Heart left ventricle (tissue), 16 donors: ENCODE measurements around the gene NMNAT2. TPM values are rescaled to one million over a fixed set of nuclear protein-coding genes. Genes with fewer than 3 reads are reported as not detected.

Experiments
- ATAC-seq, 4 donors: fragments of 200-7000 bp; cut with Tn5 transposase; one replicate each; pipeline ENCODE4 v1.9.1; 2020 to 2022; ENCODE audit warnings: moderate library complexity in 4 of 4, mild to moderate bottlenecking in 3 of 4, moderate number of reproducible peaks in 1 of 4
- DNase-seq, 5 donors: peaks; one replicate each; pipeline ENCODE4 v3.0.0-alpha.2; 2020
- H3K27ac ChIP-seq, 12 donors: fragments of 200-600 bp; sonication (generic) in 4 of 12; one replicate each; pipeline versions ENCODE4 v1.5.0 to v1.8.0; 2016 to 2022; ENCODE audit warnings: mild to moderate bottlenecking in 2 of 12
- H3K27me3 ChIP-seq, 9 donors: fragments of 200-600 bp; sonication (generic) in 2 of 9; one replicate each; pipeline versions ENCODE4 v1.5.1 to v1.8.0; 2016 to 2022; ENCODE audit warnings: mild to moderate bottlenecking in 3 of 9
- H3K36me3 ChIP-seq, 9 donors: fragments of 200-600 bp; sonication (generic) in 2 of 9; one replicate each; pipeline versions ENCODE4 v1.5.0 to v1.8.0; 2018 to 2022; ENCODE audit warnings: mild to moderate bottlenecking in 2 of 9
- H3K4me1 ChIP-seq, 12 donors: fragments of 200-600 bp; sonication (generic) in 4 of 12; one replicate each; pipeline versions ENCODE4 v1.5.0 to v1.8.0; 2016 to 2022; ENCODE audit warnings: mild to moderate bottlenecking in 3 of 12
- H3K4me3 ChIP-seq, 12 donors: fragments of 200-600 bp; sonication (generic) in 4 of 12; one replicate each; pipeline versions ENCODE4 v1.5.0 to v1.8.0; 2017 to 2022; ENCODE audit warnings: mild to moderate bottlenecking in 9 of 12, moderate library complexity in 4 of 12
- H3K9me3 ChIP-seq, 12 donors: fragments of 200-600 bp; sonication (generic) in 4 of 12; one replicate each; pipeline versions ENCODE4 v1.5.0 to v1.8.0; 2016 to 2022; ENCODE audit warnings: mild to moderate bottlenecking in 1 of 12
- POLR2A ChIP-seq, 2 donors: fragments of 450-650 bp; IDR thresholded peaks; one replicate each; pipeline ENCODE4 v1.6.1; 2017; ENCODE audit warnings: antibody characterized with exemption in 2 of 2, mild to moderate bottlenecking in 2 of 2, moderate library complexity in 2 of 2
- WGBS, 4 donors: extraction: QIAGEN DNeasy Blood & Tissue Kit in 2 of 4; methylation state at CpG; one replicate each; pipeline versions ENCODE4 v1.1.5 to v1.1.7; 2013 to 2018; 5-methylcytosine and 5-hydroxymethylcytosine counted together
- intact Hi-C, 10 donors: fragments of 100-400 bp; cut with DNase I; formaldehyde crosslinking; loops; one replicate each; pipeline versions ENCODE4 v1.11.1 to v1.14.2; 2022
- polyA plus RNA-seq, 2 donors: library from polyadenylated mRNA; stranded (reverse); fragments of 200-250 nt; gene quantifications; one replicate each; pipeline ENCODE4 v1.2.3, GENCODE V29; 2013
- total RNA-seq, 9 donors: library from RNA; depleted of rRNA in 2 of 9; stranded (reverse); fragments of >200 nt in 2 of 9; fragmentation: NEBNext Ultra II Directional in 3 of 9; extraction: Animal tissue kit (Norgen Biotek cat#: 25700) in 3 of 9; gene quantifications; one replicate each; pipeline versions ENCODE4 v1.1.0 to v1.2.4, GENCODE V29; 2016 to 2023
- TF ChIP-seq, protein P1 (sequence below), 12 donors: fragments of 200-600 bp; sonication (generic) in 4 of 12; IDR thresholded peaks; one replicate each; pipeline versions ENCODE4 v1.5.0 to v1.8.0; 2018 to 2022; ENCODE audit warnings: antibody characterized with exemption in 12 of 12, mild to moderate bottlenecking in 5 of 12
- donor health status: ischemic (EF 13 %, LVEDD 7.1; RV severe dilation, severe dysfunction).
- donor health status: healthy with polysubstance abuse.
- donor health status: DM: no; HTN: yes; CAD: no.
- donor health status: DM: no; HTN: no; CAD: no.
- donor health status: ischemic (EF 25% LVEDD 6.9; RV normal size, moderate dysfunction).
- donor health status: ischemic (EF 25% LVEDD 5.7; RV mildly dilated, moderate dysfunction).
- donor health status: healthy.
- donor health status: DM: yes; HTN: yes; CAD: no.
- donor health status: ischemic (EF 35%, LVEDD 5.7; RV mildly dilated, moderate dysfunction).
- donor health status: nonischemic (EF 11% LVEDD 7.7; RV severe dilation, severe dysfunction).
- donor health status: DM: yes; HTN: yes; CAD: no.
- donor health status: PGD.
- donor health status: ischemic (EF 29% LVEDD 5.4; RV normal size, mild dysfunction).
- donor health status: nonischemic (EF 23%, LVEDD 6.1; RV moderate dilation, normal function).

Gene NMNAT2
- total and polyA plus RNA-seq, 11 donors = 0.53 to 5.1 (median 1.9) TPM

DNA sequence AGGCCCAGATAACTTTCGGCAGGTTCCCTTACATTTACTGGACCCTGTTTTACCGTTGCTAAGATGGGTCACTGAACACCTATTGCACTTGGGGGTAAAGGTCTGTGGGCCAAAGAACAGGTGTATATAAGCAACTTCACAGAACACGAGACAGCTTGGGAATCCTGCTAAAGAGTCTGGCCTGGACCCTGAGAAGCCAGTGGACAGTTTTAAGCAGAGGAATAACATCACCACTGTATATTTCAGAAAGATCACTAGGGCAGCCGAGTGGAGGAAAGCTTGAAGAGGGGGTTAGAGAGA is 177.7 kb downstream of the NMNAT2 start:
- WGBS, 4 donors = 82 to 89% (median 85%) methylated on average over 4 of the region's 4 CpGs
- DNase-seq (no peak), ATAC-seq (no peak)
- no peak for TF ChIP-seq POLR2A (IDR thresholded peaks at IDR 0.05)
- TF ChIP-seq, protein P1, sequence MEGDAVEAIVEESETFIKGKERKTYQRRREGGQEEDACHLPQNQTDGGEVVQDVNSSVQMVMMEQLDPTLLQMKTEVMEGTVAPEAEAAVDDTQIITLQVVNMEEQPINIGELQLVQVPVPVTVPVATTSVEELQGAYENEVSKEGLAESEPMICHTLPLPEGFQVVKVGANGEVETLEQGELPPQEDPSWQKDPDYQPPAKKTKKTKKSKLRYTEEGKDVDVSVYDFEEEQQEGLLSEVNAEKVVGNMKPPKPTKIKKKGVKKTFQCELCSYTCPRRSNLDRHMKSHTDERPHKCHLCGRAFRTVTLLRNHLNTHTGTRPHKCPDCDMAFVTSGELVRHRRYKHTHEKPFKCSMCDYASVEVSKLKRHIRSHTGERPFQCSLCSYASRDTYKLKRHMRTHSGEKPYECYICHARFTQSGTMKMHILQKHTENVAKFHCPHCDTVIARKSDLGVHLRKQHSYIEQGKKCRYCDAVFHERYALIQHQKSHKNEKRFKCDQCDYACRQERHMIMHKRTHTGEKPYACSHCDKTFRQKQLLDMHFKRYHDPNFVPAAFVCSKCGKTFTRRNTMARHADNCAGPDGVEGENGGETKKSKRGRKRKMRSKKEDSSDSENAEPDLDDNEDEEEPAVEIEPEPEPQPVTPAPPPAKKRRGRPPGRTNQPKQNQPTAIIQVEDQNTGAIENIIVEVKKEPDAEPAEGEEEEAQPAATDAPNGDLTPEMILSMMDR (IDR thresholded peaks at IDR 0.05) = no peak
- H3K9me3 ChIP-seq = no peaks in the 10 kb centered on the region
- no peaks in the 10 kb centered on the region for H3K36me3 ChIP-seq
- H3K4me3 ChIP-seq = no peak overlapping the region
- peaks cover 0 to 63% (median 13%) of the 10 kb centered on the region in 12 donors for H3K4me1 ChIP-seq
- H3K27ac ChIP-seq = peak overlapping the region; percentile 43 to 88 (median 71)
- no peaks in the 10 kb centered on the region for H3K27me3 ChIP-seq
- intact Hi-C loops = loop anchor here in 2 of 10 donors (5.0 kb wide), 2 partner anchors 37 to 218 kb away; partner anchors contain the start of gene LAMC1 (in 1 of the 2)

- Histone ChIP-seq H3K27me3 (no peaks in the 10 kb centered on the region), H3K4me1 (peaks cover 0 to 63% (median 13%) of the 10 kb centered on the region in 12 donors), H3K4me3 (no peak overlapping the region), H3K9me3 (no peaks in the 10 kb centered on the region), H3K27ac (peak overlapping the region; percentile 43 to 89 (median 71)), H3K36me3 (no peaks in the 10 kb centered on the region)
- WGBS, 4 donors = 64 to 68% (median 66%) methylated on average over 8 of the region's 8 CpGs
- ATAC-seq = peak; percentile 47 to 79 (median 52)
- peak in 4 of 5 donors; percentile 60 to 70 (median 64) for DNase-seq
- intact Hi-C loops = loop anchor here in 6 of 10 donors (5.0 to 10.0 kb wide), 6 partner anchors 37 to 218 kb away; partner anchors contain the start of gene LAMC1 (in 3 of the 6)
- TF ChIP-seq, protein P1 (IDR thresholded peaks at IDR 0.05) = no peak
- TF ChIP-seq POLR2A (IDR thresholded peaks at IDR 0.05) = no peak
Observed at GRCh38 chr1:183239793-183240525, 178.2 kb downstream of the NMNAT2 start.

DNA sequence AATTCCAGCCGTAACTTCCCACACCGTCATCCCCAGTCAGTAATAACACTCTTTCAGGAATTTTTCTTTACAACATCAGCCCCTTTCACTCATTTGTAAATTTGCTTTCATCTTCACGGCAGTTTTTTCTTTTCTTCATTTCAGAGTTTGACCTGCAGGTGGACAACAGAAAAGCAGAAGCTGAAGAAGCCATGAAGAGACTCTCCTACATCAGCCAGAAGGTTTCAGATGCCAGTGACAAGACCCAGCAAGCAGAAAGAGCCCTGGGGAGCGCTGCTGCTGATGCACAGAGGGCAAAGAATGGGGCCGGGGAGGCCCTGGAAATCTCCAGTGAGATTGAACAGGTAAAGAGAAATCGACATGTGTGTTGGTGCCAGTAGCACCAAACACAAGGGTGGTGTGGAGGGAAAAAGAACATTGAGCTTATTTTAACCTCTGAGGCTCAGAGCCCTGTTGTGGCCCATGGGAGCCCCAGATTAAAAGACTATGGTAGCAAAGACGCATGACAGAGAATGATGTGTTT is 178.9 kb downstream of the NMNAT2 start:
- no peak for TF ChIP-seq POLR2A (IDR thresholded peaks at IDR 0.05)
- TF ChIP-seq, protein P1 (IDR thresholded peaks at IDR 0.05) = no peak
- intact Hi-C loops = loop anchor here in 6 of 10 donors (5.0 to 10.0 kb wide), 4 partner anchors 94 to 214 kb away; partner anchors contain the start of gene LAMC1 (in 2 of the 6)
- Histone ChIP-seq H3K4me3 (no peak overlapping the region), H3K4me1 (peaks cover 0 to 63% (median 14%) of the 10 kb centered on the region in 12 donors), H3K27ac (peak overlapping the region; percentile 34 to 89 (median 71)), H3K27me3 (no peaks in the 10 kb centered on the region), H3K36me3 (no peaks in the 10 kb centered on the region), H3K9me3 (no peaks in the 10 kb centered on the region)
- DNase-seq (no peak), ATAC-seq (no peak)
- 77 to 86% (median 83%) methylated on average over 7 of the region's 7 CpGs for WGBS, 4 donors

- no peak overlapping the region for H3K4me3 ChIP-seq
- TF ChIP-seq, protein P1 (IDR thresholded peaks at IDR 0.05) = no peak
- no peak for TF ChIP-seq POLR2A (IDR thresholded peaks at IDR 0.05)
- peak overlapping the region in 8 of 12 donors; percentile 13 to 89 (median 71) for H3K27ac ChIP-seq
- intact Hi-C loops = loop anchor here in 6 of 10 donors (5.0 to 10.0 kb wide), 4 partner anchors 93 to 213 kb away; partner anchors contain the start of gene LAMC1 (in 2 of the 6)
- H3K27me3 ChIP-seq = no peaks in the 10 kb centered on the region
- 90 to 95% (median 93%) methylated on average over 2 of the region's 2 CpGs for WGBS, 4 donors
- no peaks in the 10 kb centered on the region for H3K9me3 ChIP-seq
- peaks cover 0 to 57% (median 17%) of the 10 kb centered on the region in 12 donors for H3K4me1 ChIP-seq
- H3K36me3 ChIP-seq = no peaks in the 10 kb centered on the region
- no peak for ATAC-seq
- no peak for DNase-seq
Observed at GRCh38 chr1:183238071-183238470, 180.1 kb downstream of the NMNAT2 start.
